HUES6 (cell line): ENCODE measurements around the gene NR1D1.

ENCODE experiments used
- H3K27ac ChIP-seq: 2 replicates; pipeline ENCODE4 v1.7.0; 2013; ENCODE audit warnings: low read depth, mild to moderate bottlenecking, low read length, inconsistent platforms
- H3K27me3 ChIP-seq: 2 replicates; pipeline ENCODE4 v1.6.1; 2013; ENCODE audit warnings: low read length; ENCODE audit not compliant: control insufficient read depth, insufficient read depth
- H3K36me3 ChIP-seq: 2 replicates; pipeline ENCODE4 v1.6.1; 2013; ENCODE audit warnings: low read length; ENCODE audit not compliant: control insufficient read depth, insufficient read depth
- H3K4me1 ChIP-seq: 2 replicates; pipeline ENCODE4 v1.6.1; 2013; ENCODE audit warnings: low read length; ENCODE audit not compliant: control insufficient read depth, insufficient read depth
- H3K4me3 ChIP-seq: 2 replicates; pipeline ENCODE4 v1.5.1; 2013; ENCODE audit warnings: low read depth, low read length
- H3K9ac ChIP-seq: one replicate; pipeline ENCODE4 v1.6.1; 2013; ENCODE audit warnings: mild to moderate bottlenecking, low read length
- H3K9me3 ChIP-seq: 2 replicates; pipeline ENCODE4 v1.6.1; 2013; ENCODE audit warnings: low read depth, low read length; ENCODE audit not compliant: control insufficient read depth, insufficient read depth

NR1D1 gene

DNA sequence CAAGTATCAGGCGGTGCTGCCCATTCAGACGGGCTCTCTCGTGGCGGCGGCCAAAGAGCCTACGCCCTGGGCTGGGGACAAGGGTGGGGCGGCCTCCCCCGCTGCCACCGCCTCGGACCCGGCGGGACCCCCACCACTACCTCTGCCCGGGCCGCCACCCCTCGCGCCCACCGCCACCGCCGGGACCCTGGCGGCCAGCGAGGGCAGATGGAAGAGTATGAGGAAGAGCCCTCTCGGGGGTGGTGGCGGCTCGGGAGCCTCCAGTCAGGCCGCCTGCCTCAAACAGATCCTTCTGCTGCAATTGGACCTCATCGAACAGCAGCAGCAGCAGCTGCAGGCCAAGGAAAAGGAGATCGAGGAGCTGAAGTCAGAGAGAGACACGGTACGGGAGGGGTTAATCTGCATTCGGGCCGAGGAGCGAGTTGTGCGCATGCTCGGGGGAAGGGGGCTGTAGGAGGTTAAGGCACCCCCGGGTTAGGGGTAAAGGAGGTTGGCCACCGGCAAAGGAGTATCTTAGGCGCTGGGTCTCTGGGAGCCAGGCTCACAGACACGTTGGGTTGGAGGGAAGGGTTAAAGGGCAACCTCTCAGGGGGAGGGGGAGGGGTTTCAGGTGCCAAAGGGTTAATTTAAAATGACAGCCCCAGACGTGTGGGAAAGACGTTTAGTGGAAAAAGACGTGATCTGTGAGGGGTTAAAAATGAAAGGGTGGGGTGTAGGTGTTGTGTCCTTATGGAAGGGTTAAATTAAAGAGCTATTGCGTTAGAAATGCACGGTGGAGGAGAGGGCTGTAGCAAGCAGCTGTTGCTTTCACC lies 22.8 kb upstream of the NR1D1 start:
- H3K4me1 ChIP-seq, result peaks cover 8% of the 10 kb centered on the region; the same call in 1 of the 2 replicates
- no peaks in the 10 kb centered on the region for H3K27me3 ChIP-seq
- H3K9ac ChIP-seq, result peak overlapping the region; percentile 84
- H3K9me3 ChIP-seq, result no peaks in the 10 kb centered on the region
- H3K36me3 ChIP-seq, result peaks cover 24% of the 10 kb centered on the region
- peak overlapping the region; percentile 78 for H3K4me3 ChIP-seq
- peak overlapping the region; percentile 94; the same call in 1 of the 2 replicates for H3K27ac ChIP-seq

GRCh38 chr17:40122136-40122998 lies 22.0 kb upstream of the NR1D1 start:
- Histone ChIP-seq H3K27me3 (no peaks in the 10 kb centered on the region), H3K9ac (peak overlapping the region; percentile 84), H3K9me3 (no peaks in the 10 kb centered on the region), H3K4me3 (peak overlapping the region; percentile 78), H3K27ac (peak overlapping the region; percentile 96), H3K4me1 (peaks cover 8% of the 10 kb centered on the region; the same call in 1 of the 2 replicates), H3K36me3 (peaks cover 17% of the 10 kb centered on the region)

GRCh38 chr17:40121181-40122135 lies 21.1 kb upstream of the NR1D1 start, which contains the start of gene MSL1:
Gene MSL1 (plus strand): TSS chr17:40121971. CDS start chr17:40122613, 642 bp downstream.
- H3K9ac ChIP-seq, result peak within 1 kb of the TSS; percentile 85
- H3K4me1 ChIP-seq, result peaks cover 8% of the 10 kb centered on the region; the same call in 1 of the 2 replicates
- H3K36me3 ChIP-seq, result peaks cover 9% of the 10 kb centered on the region
- H3K27ac ChIP-seq, result peak within 1 kb of the TSS; percentile 96
- no peaks in the 10 kb centered on the region for H3K9me3 ChIP-seq
- no peaks in the 10 kb centered on the region for H3K27me3 ChIP-seq
- peak within 1 kb of the TSS; percentile 78 for H3K4me3 ChIP-seq

GRCh38 chr17:40115101-40115436 lies 14.7 kb upstream of the NR1D1 start:
- Histone ChIP-seq H3K36me3 (no peaks in the 10 kb centered on the region), H3K9me3 (no peaks in the 10 kb centered on the region), H3K27ac (no peak overlapping the region; the same call in 1 of the 2 replicates), H3K4me1 (peaks cover 49% of the 10 kb centered on the region), H3K27me3 (no peaks in the 10 kb centered on the region), H3K9ac (peak overlapping the region; percentile 45), H3K4me3 (no peak overlapping the region)

GRCh38 chr17:40113907-40114245 lies 13.5 kb upstream of the NR1D1 start:
- Histone ChIP-seq H3K27ac (peak overlapping the region; percentile 60), H3K9me3 (no peaks in the 10 kb centered on the region), H3K4me1 (peaks cover 56% of the 10 kb centered on the region), H3K27me3 (no peaks in the 10 kb centered on the region), H3K4me3 (peak overlapping the region; percentile 38), H3K36me3 (no peaks in the 10 kb centered on the region), H3K9ac (peak overlapping the region; percentile 80)

DNA sequence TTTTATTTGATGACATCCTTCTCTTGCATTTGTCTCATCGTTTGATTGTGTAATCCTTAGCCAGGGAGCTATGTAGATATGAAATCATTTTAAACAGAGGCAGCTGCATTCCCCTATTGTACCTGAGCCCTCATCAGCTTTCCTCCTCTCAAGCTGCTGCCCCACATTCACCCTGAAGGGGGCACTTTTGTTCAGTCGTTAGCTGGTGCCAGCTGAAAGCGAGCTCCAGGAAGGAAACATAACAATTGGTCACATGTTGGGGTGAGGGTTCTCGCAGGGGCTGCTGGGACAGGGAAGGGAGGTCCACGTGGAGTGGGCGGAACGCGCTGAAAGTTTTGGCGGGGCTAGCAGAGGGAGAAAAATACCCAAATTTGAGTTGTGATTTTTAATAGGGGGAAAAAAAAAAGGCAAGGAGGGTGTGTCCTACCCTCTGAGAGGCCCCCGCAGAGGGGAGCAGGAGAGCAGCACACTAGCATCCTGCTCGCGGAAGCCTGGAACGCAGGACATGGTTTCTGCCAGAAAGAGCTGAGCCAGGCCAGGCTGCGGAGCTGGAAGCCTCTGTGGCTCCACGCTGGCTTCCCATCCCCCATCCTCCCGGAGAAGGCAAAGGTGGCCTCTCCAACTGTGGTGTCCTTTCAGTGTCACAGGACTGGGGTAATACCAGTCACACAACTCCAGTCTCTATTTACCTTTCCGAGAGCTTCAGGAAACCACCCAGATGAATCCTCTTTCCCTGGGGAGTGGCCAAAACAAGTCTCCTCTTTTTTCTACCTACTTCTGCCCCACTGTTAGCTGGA lies 12.9 kb upstream of the NR1D1 start:
- no peaks in the 10 kb centered on the region; the same call in 1 of the 2 replicates for H3K27me3 ChIP-seq
- peaks cover 58% of the 10 kb centered on the region for H3K4me1 ChIP-seq
- no peaks in the 10 kb centered on the region for H3K36me3 ChIP-seq
- H3K4me3 ChIP-seq, result peak overlapping the region; percentile 38
- H3K9ac ChIP-seq, result peak overlapping the region; percentile 80
- H3K27ac ChIP-seq, result peak overlapping the region; percentile 60
- H3K9me3 ChIP-seq, result no peaks in the 10 kb centered on the region

- no peak overlapping the region for H3K4me3 ChIP-seq
- H3K27me3 ChIP-seq, result peaks cover 5% of the 10 kb centered on the region
- H3K27ac ChIP-seq, result no peak overlapping the region
- H3K9me3 ChIP-seq, result no peaks in the 10 kb centered on the region
- H3K9ac ChIP-seq, result peak overlapping the region; percentile 4
- H3K4me1 ChIP-seq, result peaks cover 64% of the 10 kb centered on the region
- H3K36me3 ChIP-seq, result no peaks in the 10 kb centered on the region
These were observed 12.3 kb upstream of the NR1D1 start for GRCh38 chr17:40112718-40113109.

DNA sequence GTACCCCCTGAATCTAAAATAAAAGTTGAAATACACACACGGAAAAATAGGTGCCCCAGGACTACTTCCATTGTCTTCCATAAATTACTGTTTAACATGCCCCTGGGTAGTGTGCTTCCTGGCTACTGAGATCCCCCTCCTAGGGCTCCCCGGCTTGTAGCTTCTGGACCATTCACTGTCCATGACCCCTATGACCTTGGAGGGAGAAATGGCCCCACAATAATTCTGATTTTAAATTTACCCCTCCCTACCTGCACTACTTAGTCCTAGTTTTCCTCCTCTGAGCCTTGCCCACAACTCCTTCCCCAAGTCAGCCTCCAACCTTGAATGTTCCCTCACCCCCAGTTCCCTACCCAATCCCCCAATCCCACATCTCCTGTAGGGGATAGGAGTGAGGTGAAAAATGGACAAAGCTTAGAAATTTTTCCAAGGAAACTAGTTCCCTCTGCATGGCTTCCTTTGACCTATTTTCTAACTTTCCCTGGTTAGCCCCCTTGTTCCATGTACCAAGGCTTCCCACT lies 11.9 kb upstream of the NR1D1 start:
- H3K27ac ChIP-seq, result no peak overlapping the region
- peaks cover 69% of the 10 kb centered on the region for H3K4me1 ChIP-seq
- H3K27me3 ChIP-seq, result peaks cover 9% of the 10 kb centered on the region
- no peak overlapping the region for H3K4me3 ChIP-seq
- H3K9ac ChIP-seq, result no peak overlapping the region
- no peaks in the 10 kb centered on the region for H3K9me3 ChIP-seq
- H3K36me3 ChIP-seq, result no peaks in the 10 kb centered on the region

- Histone ChIP-seq H3K9ac (no peak overlapping the region), H3K4me1 (peaks cover 76% of the 10 kb centered on the region)
These were observed 11.1 kb upstream of the NR1D1 start for GRCh38 chr17:40111221-40112128.

More at GRCh38 chr17:40111221-40112128, 11.1 kb upstream of the NR1D1 start:
- Histone ChIP-seq H3K27me3 (peaks cover 17% of the 10 kb centered on the region), H3K27ac (no peak overlapping the region), H3K4me3 (peak overlapping the region; percentile 2; the same call in 1 of the 2 replicates), H3K9me3 (no peaks in the 10 kb centered on the region), H3K36me3 (no peaks in the 10 kb centered on the region)
